HAP-1 (cell line): ENCODE measurements around the gene FRRS1.
"Not testable (repeated sequence)": the region's sequence is repeated elsewhere in the genome, so short reads cannot be mapped to it uniquely, and the experiment has no call there.

ENCODE experiments used
- DNase-seq, 2 experiments: peaks; one replicate each; pipeline ENCODE4 v3.0.0-alpha.2; 2016 to 2020; ENCODE audit warnings: low spot score in 2 of 2
- H3K27me3 ChIP-seq: fragments of 250-450 bp; sonication (Bioruptor Pico); 2 replicates; pipeline ENCODE4 v1.5.1; 2020; ENCODE audit warnings: low read depth, mild to moderate bottlenecking, moderate library complexity
- H3K36me3 ChIP-seq: fragments of 250-450 bp; sonication (Bioruptor Pico); replicated peaks from 2 replicates; pipeline ENCODE4 v1.5.1; 2020; ENCODE audit warnings: mild to moderate bottlenecking
- H3K4me1 ChIP-seq: fragments of 250-450 bp; sonication (Bioruptor Pico); 2 replicates; pipeline ENCODE4 v1.5.1; 2020; ENCODE audit warnings: mild to moderate bottlenecking
- H3K4me3 ChIP-seq: fragments of 250-450 bp; sonication (Bioruptor Pico); 2 replicates; pipeline ENCODE4 v1.5.1; 2020; ENCODE audit warnings: mild to moderate bottlenecking, moderate library complexity
- H3K9me3 ChIP-seq: fragments of 250-450 bp; sonication (Bioruptor Pico); 2 replicates; pipeline ENCODE4 v1.5.1; 2020; ENCODE audit warnings: mild to moderate bottlenecking, moderate library complexity
- in situ Hi-C: fragments of 300-500 bp; cut with MboI; formaldehyde crosslinking; loops from 3 replicates; pipeline ENCODE4 v1.14.3; 2020; ENCODE audit warnings: low sequenced_read_pairs, inconsistent platforms, mixed read lengths

The FRRS1 gene

DNA sequence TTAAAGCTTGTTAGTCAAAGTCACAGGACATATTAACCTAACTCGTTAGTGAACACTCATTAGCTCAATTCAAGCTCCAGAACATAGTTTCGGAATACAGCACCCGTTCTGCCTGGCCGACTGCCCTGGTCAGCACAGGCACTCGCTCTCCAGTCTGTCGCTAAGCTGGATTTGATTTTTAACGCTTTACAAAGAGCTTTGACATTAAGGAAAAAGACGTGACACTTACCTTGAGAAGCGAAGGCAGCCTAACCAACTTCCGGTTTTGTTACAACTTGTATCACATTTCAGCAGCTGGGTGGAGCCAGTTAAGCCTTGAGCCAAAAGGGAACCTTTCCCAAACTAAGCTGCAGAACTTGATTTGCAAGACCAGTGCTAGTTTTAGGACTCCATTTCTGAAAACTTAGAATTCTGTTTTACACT lies at the start of gene FRRS1:
Gene FRRS1 (minus strand): TSS at position 258 of the 423 bp plus-strand sequence. CDS start 17,867 bp downstream, outside the sequence.
- Histone ChIP-seq H3K9me3 (no peaks in the 10 kb centered on the region), H3K36me3 (no peaks in the 10 kb centered on the region), H3K4me3 (peak within 1 kb of the TSS; percentile 32), H3K4me1 (peaks cover 34% of the 10 kb centered on the region), H3K27me3 (no peaks in the 10 kb centered on the region)
- in situ Hi-C loops = no loop called here
- DNase-seq = peak; percentile 87 to 97

- in situ Hi-C loops = no loop called here
- Histone ChIP-seq H3K4me3 (no peak overlapping the region), H3K36me3 (no peaks in the 10 kb centered on the region), H3K27me3 (no peaks in the 10 kb centered on the region), H3K9me3 (no peaks in the 10 kb centered on the region), H3K4me1 (no peaks in the 10 kb centered on the region)
- no peak for DNase-seq
Measured at GRCh38 chr1:99814373-99814900, 48.0 kb upstream of the FRRS1 start.

GRCh38 chr1:99811747-99812146 lies 45.3 kb upstream of the FRRS1 start:
- no peaks in the 10 kb centered on the region for H3K36me3 ChIP-seq
- no peak for DNase-seq
- in situ Hi-C loops = no loop called here
- no peak overlapping the region for H3K4me3 ChIP-seq
- H3K27me3 ChIP-seq = no peaks in the 10 kb centered on the region
- H3K9me3 ChIP-seq = no peaks in the 10 kb centered on the region
- H3K4me1 ChIP-seq = peaks cover 2% of the 10 kb centered on the region; the same call in 1 of the 2 replicates

DNA sequence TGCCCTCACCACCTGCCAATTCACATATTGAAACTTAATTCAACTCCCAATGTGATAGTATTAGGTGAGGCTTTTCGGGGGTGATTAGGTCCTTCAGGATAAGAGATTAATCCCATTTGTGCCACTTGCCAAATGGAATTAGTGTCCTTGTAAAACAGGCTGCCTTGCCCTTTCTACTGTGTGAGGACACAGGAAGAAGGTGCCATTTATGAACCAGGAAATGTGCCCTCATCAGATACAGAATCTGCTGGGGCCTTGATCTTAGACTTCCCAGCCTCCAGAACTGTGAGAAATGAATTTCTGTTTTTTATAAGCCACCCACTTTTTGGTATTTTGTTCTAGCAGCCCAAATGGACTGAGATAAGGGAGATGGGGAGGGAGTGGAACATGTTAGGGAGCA lies 44.6 kb upstream of the FRRS1 start:
- Histone ChIP-seq H3K4me3 (no peak overlapping the region), H3K4me1 (peaks cover 2% of the 10 kb centered on the region; the same call in 1 of the 2 replicates), H3K36me3 (no peaks in the 10 kb centered on the region), H3K9me3 (no peaks in the 10 kb centered on the region), H3K27me3 (no peaks in the 10 kb centered on the region)
- no peak for DNase-seq
- in situ Hi-C loops = no loop called here

- Histone ChIP-seq H3K36me3 (no peaks in the 10 kb centered on the region), H3K9me3 (no peaks in the 10 kb centered on the region), H3K4me3 (no peak overlapping the region), H3K27me3 (peaks cover 2% of the 10 kb centered on the region; the same call in 1 of the 2 replicates), H3K4me1 (peaks cover 2% of the 10 kb centered on the region; the same call in 1 of the 2 replicates)
- peak; percentile 68 to 91 for DNase-seq
- in situ Hi-C loops = loop anchor here (5.0 to 10.0 kb wide), 2 partner anchors 229 to 646 kb away; a partner anchor contains a TSS
Measured at GRCh38 chr1:99808391-99809115, 42.1 kb upstream of the FRRS1 start.

GRCh38 chr1:99806882-99807281 lies 40.4 kb upstream of the FRRS1 start:
- no peaks in the 10 kb centered on the region for H3K36me3 ChIP-seq
- no peak for DNase-seq
- H3K4me1 ChIP-seq = peaks cover 2% of the 10 kb centered on the region; the same call in 1 of the 2 replicates
- H3K27me3 ChIP-seq = peaks cover 2% of the 10 kb centered on the region; the same call in 1 of the 2 replicates
- H3K4me3 ChIP-seq = no peak overlapping the region
- H3K9me3 ChIP-seq = no peaks in the 10 kb centered on the region
- in situ Hi-C loops = loop anchor here (5.0 to 10.0 kb wide), 2 partner anchors 230 to 648 kb away; a partner anchor contains a TSS

DNA sequence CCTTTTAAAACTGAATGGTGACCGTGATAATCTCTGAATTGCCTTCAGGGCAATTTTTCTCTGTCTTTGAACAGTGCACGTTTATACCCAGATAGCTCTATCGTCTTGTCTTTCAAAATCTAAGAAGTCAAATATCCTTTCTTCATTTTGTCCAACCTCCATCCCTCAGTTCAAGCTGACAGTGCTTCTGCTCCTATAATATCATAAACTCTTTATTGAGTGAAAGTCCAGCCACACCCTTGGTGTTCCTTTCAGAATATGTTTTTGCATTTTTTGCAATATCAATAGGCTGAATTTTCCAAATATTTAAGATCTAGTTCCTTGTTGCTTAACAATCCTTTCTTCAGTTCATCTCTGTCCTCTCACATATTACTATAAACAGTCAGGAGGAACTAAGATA lies 35.1 kb upstream of the FRRS1 start:
- Histone ChIP-seq H3K27me3 (peaks cover 2% of the 10 kb centered on the region; the same call in 1 of the 2 replicates), H3K36me3 (no peaks in the 10 kb centered on the region), H3K4me1 (no peaks in the 10 kb centered on the region), H3K9me3 (no peaks in the 10 kb centered on the region), H3K4me3 (no peak overlapping the region)
- DNase-seq = no peak
- in situ Hi-C loops = loop anchor here (10.0 kb wide), 1 partner anchor 653 kb away; no protein-coding TSS in a partner anchor

- H3K27me3 ChIP-seq, H3K36me3 ChIP-seq, in situ Hi-C loops, H3K9me3 ChIP-seq, H3K4me1 ChIP-seq, H3K4me3 ChIP-seq, DNase-seq: not testable (repeated sequence)
Measured at GRCh38 chr1:99793861-99794260, 27.4 kb upstream of the FRRS1 start.

DNA sequence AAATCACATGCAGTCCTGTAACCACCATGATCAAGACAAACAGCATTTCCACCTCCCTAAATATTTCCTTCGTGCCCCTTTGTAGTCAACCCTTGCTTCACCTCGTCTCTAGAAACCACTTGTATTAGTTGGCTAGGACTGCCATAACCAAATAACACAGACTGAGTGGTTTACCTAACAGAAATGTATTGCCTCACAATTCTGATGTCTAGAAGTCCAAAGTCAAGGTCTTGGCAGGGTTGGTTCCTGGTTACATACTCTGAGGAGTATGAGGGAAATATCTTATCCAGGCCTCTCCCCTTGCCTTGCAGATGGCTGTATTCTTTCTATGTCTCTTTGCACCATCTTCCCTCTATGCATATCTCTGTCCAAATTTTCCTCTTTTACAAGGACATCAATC lies 23.3 kb upstream of the FRRS1 start:
- H3K27me3 ChIP-seq = peaks cover 3% of the 10 kb centered on the region; the same call in 1 of the 2 replicates
- no peaks in the 10 kb centered on the region for H3K9me3 ChIP-seq
- H3K4me3 ChIP-seq = no peak overlapping the region
- H3K4me1 ChIP-seq = no peaks in the 10 kb centered on the region
- in situ Hi-C loops = no loop called here
- no peaks in the 10 kb centered on the region for H3K36me3 ChIP-seq
- DNase-seq = no peak

- Histone ChIP-seq H3K36me3 (no peaks in the 10 kb centered on the region), H3K4me3 (no peak overlapping the region), H3K27me3 (peaks cover 3% of the 10 kb centered on the region; the same call in 1 of the 2 replicates), H3K9me3 (no peaks in the 10 kb centered on the region), H3K4me1 (no peaks in the 10 kb centered on the region)
- in situ Hi-C loops = no loop called here
- DNase-seq = no peak
Measured at GRCh38 chr1:99788896-99789295, 22.5 kb upstream of the FRRS1 start.

DNA sequence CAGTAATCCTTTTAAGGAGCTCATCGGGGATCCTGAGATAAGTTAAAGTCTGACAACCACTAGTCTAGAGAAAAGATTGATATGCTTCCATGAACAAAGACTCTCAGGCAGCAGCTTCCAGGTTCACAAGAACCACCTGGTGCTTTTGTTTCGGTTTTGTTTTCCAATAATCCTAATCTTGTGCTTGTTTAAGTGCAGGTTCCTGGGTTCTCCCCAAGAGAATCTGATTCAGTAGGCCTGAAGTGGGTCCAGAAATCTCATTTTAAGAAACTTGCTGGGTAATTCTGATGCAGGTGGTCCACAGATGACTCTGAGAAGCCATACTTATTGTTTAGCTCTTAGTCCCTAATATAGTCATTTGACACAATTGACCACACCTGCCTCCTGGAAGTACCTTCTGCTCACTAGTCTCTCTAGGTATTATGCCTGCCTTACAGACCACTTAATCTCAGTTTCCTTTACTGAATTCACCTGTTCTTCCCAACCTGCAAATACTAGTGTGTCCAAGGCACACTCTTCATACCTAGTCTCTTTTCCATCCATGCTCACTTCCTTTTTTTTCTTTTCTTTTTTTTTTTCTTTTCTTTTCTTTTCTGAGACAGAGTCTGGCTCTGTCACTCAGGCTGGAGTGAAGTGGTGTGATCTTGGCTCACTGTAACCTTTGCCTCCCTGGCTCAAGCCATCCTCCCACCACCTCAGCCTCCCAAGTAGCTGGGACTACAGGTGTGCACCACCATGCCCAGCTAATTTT lies 20.5 kb upstream of the FRRS1 start:
- in situ Hi-C loops = no loop called here
- Histone ChIP-seq H3K4me3 (no peak overlapping the region), H3K27me3 (peaks cover 3% of the 10 kb centered on the region; the same call in 1 of the 2 replicates), H3K36me3 (no peaks in the 10 kb centered on the region), H3K9me3 (no peaks in the 10 kb centered on the region), H3K4me1 (no peaks in the 10 kb centered on the region)
- DNase-seq = no peak

DNA sequence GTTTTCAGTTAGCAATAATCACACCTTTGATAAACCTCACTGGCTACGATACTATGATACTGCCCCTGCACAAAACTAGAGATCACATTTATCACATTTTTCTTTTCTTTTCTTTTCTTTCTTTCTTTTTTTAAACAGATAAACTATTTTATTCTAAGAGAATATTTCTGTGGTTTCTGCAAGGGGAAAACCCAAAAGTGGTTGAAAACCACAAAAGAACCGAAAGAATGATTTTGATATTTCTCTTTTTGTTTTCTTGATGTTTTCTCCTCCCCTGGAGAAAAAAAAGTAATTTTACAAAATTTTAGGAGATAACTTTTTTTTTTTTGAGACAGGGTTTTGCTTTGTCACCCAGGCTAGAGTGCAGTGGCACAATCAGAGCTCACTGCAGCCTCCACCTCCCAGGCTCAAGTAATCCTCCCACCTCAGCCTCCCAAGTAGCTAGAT lies 18.4 kb upstream of the FRRS1 start:
- in situ Hi-C loops = no loop called here
- no peaks in the 10 kb centered on the region for H3K36me3 ChIP-seq
- H3K9me3 ChIP-seq = no peaks in the 10 kb centered on the region
- H3K4me3 ChIP-seq = no peak overlapping the region
- no peaks in the 10 kb centered on the region for H3K4me1 ChIP-seq
- no peaks in the 10 kb centered on the region for H3K27me3 ChIP-seq
- no peak for DNase-seq

GRCh38 chr1:99784143-99784542 lies 17.7 kb upstream of the FRRS1 start:
- no peaks in the 10 kb centered on the region for H3K36me3 ChIP-seq
- no peak overlapping the region for H3K4me3 ChIP-seq
- no peak for DNase-seq
- no peaks in the 10 kb centered on the region for H3K27me3 ChIP-seq
- H3K4me1 ChIP-seq = no peaks in the 10 kb centered on the region
- in situ Hi-C loops = no loop called here
- H3K9me3 ChIP-seq = no peaks in the 10 kb centered on the region

DNA sequence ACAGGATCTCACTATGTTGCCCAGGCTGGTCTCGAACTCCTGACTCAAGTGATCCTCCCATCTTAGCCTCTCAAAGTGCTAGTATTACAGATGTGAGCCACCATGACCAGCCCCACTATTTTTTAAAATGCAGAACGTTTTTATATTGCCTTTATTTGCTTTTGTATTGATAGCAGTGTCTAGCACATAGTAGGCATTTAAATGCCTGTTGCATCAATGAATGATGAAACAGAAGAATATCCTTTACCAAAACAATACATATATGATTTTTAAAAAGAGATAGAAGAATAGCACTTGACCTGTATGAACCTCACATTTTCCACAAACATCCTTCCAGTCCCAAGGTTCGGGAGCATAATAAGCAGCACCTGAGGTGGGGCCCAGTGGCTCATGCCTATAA lies 16.5 kb upstream of the FRRS1 start:
- H3K36me3 ChIP-seq = no peaks in the 10 kb centered on the region
- H3K4me3 ChIP-seq = no peak overlapping the region
- in situ Hi-C loops = no loop called here

More for the DNA sequence above, 16.5 kb upstream of the FRRS1 start:
- no peak for DNase-seq
- Histone ChIP-seq H3K4me1 (no peaks in the 10 kb centered on the region), H3K9me3 (no peaks in the 10 kb centered on the region), H3K27me3 (no peaks in the 10 kb centered on the region)
